NCI-H2171 treated with DMSO at 0.1 percent for 48 hours (cell line): ENCODE data around the gene MYL4.
"Not testable (repeated sequence)": the region's sequence is repeated elsewhere in the genome, so short reads cannot be mapped to it uniquely, and the experiment has no call there.

ENCODE experiments used
- DNase-seq: peaks from one replicate; lab custom pipeline; 2025; lab: John Stamatoyannopoulos, UW

The MYL4 gene

DNA sequence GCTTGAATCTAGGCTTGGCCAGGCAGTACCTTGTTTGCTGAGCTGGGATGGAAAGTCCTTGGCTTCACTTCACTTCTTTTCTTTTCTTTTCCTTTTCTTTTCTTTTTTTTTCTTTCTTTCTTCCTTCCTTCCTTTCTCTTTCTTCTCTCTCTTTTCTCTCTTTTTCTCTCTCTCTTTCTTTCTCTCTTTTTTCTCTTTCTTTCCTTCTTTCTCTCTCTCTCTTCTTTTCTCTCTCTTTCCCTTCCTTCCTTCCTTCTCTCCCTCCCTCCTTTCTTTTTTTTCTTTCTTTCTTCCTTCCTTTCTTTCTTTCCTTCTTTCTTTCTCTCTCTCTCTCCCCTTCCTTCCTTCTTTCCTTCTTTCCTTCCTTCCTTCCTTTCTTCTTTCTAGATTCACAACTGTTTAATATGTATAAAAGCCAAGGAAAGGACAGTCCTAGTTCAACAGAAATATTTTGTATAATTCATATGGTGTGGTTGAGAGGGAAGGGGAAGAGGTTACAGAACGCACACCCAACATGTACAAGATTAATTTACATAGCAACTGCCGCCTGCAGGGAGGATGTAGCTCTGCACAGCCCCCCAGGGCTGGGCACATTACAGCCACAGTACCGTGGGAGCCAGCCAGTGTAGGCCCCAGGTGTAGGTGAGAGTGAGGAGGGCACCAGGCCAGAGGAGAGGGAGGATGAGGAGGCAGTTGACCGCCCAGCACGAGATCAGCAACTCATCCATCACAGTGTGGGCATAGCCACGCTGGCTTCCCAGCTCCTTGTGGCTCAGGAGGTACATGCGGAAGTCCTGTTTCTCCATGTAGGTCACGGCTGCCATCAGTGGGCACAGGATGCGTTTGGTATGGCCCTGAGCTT lies 34.8 kb downstream of the MYL4 start:
- no peak for DNase-seq

- DNase-seq: no peak
These were observed 35.5 kb downstream of the MYL4 start for GRCh38 chr17:47244697-47245096.

DNA sequence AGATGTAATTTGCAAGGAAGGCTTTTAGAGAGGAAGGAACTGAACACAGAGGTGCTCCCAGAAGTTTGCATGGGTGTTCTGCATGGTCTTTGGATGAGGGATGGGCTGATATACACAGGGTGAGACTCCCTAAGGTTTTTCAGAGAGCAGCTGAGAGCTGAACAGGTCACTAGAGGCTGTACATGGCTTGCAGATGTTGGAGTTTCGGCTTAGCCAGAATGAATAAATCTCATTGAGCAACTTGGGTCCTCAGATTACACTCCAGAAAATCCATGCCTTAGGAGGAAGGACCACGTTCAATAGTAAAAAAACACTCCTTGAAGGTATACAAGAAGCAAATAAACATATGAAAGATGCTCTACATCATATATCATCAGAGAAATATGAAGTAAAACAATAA lies 37.0 kb downstream of the MYL4 start:
- no peak for DNase-seq

DNA sequence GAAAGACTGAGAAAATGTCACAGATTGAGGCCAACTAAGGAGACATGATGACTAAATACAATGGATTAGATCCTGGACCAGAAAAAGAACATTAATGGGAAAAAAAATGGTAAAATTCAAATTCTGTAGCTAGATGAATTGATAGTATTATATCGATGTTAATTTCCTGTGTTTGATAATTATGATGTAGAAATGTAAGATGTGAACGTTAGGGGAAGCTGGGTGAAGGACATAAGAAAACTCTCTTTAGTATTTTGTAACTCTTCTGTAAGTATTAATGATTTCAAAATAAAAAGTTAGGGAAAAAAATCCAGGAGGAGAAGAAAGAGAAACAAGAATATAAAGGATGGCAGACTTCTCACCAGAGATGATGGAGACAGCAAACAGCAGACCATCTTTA lies 41.7 kb downstream of the MYL4 start:
- no peak for DNase-seq

DNA sequence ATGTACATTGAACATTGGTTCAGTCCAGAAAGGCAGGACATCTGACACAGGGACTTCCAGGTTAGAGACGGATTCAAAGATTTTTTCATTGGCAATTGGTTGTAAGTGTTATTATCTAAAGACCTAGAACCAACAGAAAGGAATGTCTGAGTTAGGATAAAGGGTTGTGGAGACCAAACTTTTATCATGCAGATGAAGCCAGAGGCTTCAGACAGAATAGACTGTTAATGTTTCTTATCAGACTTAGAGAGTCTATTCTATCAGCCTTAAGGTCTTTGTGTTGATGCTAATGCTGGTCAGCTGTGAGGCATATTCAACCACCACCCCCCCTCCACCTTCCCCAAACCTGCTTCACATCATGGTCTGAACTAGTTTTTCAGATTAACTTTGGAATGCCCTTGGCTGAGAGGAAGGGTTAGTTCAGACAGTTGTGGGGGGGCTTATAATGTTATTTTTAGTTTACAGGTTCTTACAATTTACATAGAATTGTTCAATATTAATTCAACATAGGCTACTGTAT lies 42.3 kb downstream of the MYL4 start:
- DNase-seq: no peak

GRCh38 chr17:47252209-47252608 lies 43.1 kb downstream of the MYL4 start:
- DNase-seq: no peak

DNA sequence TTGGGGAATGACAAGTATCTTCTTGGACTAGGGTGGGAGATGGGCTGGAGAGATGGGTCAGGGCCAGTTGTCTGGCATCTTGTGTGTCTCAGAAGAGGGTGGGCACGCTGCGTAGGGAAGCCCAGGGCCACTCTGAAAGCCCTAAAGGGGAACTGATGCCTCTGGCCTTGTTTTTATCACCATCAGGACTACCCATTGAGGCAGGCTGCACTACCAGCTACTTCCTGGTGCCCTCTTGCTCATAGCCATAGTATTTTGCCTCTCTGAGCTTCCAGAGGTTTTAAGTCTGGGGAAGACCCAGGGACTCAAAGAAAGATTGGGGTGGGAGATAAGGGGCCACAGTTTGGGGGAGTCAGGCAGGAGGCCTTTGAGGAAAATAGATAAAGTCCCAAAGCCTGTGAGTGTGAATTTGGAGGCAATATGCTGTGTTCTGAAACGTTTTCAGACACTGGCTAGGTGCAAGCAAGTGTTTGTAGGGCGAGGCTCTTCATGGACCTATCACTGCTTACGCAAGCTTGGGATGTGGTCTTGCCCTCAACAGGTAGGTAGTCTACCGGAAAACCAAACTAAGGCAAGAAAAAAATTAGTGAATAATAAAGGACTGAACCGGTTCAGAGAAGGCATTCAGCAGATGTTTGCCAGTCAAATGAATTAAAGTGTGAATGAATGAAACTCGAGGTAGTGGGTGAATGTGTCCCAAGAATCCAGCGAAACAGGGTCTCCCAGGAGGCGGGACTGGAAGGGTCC lies 43.8 kb downstream of the MYL4 start:
- no peak for DNase-seq

- DNase-seq: peak; percentile 64
These were observed 44.6 kb downstream of the MYL4 start, which contains the start of gene ITGB3 for GRCh38 chr17:47253541-47254402. Gene ITGB3, plus strand, starts transcription at chr17:47253827. Its CDS starts 35 bp downstream, at chr17:47253862.

DNA sequence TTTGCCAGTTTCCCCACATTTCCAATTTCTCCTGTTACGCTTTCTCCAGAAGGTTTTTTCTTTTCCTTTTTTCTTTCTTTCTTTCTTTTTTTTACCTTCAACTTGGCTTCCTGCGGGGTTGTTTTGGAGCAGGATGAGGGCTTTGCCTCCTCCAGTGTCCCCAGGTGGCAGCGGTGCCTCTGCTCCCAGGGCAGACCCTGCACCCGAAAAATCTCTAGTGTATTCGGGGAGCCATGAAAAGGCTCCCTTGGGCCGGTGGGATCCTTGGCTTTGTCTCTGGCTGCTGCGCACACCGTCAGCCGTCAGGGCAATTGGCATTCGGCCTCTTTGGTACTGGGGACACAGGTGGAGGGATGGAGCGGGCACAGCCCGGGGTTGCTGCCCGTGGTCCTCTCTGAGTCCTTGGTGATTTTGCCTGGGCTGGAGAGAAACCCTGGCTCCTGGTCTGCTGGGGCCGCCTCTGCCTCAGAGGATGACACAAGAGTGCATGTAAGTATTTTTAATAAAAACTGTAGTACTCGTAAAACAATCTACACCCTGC lies 45.3 kb downstream of the MYL4 start:
- DNase-seq: no peak

GRCh38 chr17:47257651-47258339 lies 48.6 kb downstream of the MYL4 start:
- DNase-seq: no peak

DNA sequence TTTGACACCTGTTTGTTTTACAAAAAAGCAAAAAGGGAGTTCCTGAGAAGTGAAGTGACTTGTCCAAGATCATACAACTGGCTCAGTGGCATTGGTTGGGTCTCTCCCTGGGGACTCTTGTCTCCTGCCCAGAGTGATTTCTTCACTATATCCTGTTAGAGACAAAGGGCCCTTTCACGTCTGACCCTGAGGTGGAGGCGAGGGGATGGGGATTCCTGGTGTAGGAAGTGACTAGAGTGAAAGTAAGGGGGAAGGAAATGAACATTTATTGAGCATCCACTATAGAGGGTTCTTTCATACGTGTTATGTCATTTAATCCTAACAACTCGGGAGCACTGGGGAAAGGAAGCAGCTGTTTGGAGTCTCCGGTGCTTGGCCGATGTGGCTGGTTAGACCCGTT lies 53.4 kb downstream of the MYL4 start:
- DNase-seq: no peak

DNA sequence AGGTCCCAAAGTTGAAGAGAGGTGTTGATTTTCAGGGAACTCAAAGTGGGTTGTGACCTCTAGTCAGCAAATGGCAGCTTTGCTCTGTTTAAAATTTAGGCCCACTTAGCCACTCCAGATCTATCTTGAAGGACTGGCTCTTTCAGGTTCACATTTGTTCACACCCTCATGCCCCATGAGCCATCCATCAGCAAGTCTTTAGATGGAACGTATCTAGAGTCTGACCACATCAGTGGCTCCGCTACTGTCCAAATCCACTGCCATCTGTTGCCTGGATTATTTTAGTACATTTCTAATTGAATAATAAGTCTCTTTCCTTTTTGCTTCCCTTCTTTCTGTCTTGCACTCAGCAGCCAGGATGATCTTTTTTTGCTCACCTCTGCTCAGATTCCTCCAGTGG lies 55.0 kb downstream of the MYL4 start:
- no peak for DNase-seq

- DNase-seq: no peak
These were observed 56.9 kb downstream of the MYL4 start for GRCh38 chr17:47265983-47266541.

DNA sequence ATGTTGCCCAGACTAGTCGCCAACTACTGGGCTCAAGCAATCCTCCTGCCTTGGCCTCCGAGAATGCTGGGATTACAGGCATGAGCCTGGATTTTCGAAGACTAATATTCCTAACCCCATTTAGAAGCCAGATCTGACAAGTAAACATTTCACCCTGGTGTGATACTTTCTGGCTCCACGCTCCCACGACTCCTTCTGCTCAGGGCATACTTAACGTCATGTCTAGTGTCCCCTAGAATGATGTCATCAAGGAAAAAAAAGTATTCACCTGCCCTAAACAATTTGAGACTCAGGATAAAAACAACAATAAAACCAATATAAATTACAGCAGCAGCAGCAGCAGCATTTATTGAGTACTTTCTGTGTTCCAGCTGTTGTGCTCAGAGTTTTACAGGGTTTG lies 57.6 kb downstream of the MYL4 start:
- DNase-seq: no peak

GRCh38 chr17:47267354-47267828 lies 58.2 kb downstream of the MYL4 start:
- DNase-seq: no peak

- DNase-seq: not testable (repeated sequence)
These were observed 59.8 kb downstream of the MYL4 start for GRCh38 chr17:47268964-47269363.

GRCh38 chr17:47269561-47270280 lies 60.6 kb downstream of the MYL4 start:
- DNase-seq: not testable (repeated sequence)

- no peak for DNase-seq
These were observed 62.0 kb downstream of the MYL4 start for GRCh38 chr17:47270946-47271705.

GRCh38 chr17:47272491-47272890 lies 63.3 kb downstream of the MYL4 start:
- DNase-seq: no peak
